Naive thymus-derived CD4-positive, alpha-beta T cell (primary cell): Measurements from ENCODE around the gene VSIR. TPM values are rescaled to one million over a fixed set of nuclear protein-coding genes. Genes with fewer than 3 reads are reported as not detected.

ENCODE experiments used
- ATAC-seq: fragments of 150-1000 bp; cut with Tn5 transposase; 2 replicates; pipeline ENCODE4 v1.10.0; 2021; ENCODE audit warnings: mild to moderate bottlenecking, moderate library complexity
- CTCF ChIA-PET: fragments of 350-600 bp; sonication (Branson Sonifier 250); formaldehyde crosslinking; loops from one replicate; lab custom pipeline; 2021; ENCODE audit warnings: antibody characterized with exemption; lab: Charles Lee
- POLR2A ChIA-PET: fragments of 350-600 bp; sonication (Branson Sonifier 250); formaldehyde crosslinking; loops from one replicate; lab custom pipeline; 2021; ENCODE audit warnings: antibody characterized with exemption, inconsistent platforms; lab: Charles Lee
- DNase-seq, 9 donors: peaks; one replicate each; pipeline versions ENCODE4 v3.0.0 to v3.0.0-alpha.2; 2020 to 2022; ENCODE audit warnings: mixed read lengths in 1 of 9
- H3K27ac ChIP-seq: one replicate; pipeline ENCODE4 v1.7.0; 2013; ENCODE audit warnings: mild to moderate bottlenecking, low read depth, low read length, moderate library complexity
- H3K27me3 ChIP-seq, 2 donors: one replicate each; pipeline ENCODE4 v1.7.0; 2013; ENCODE audit warnings: low read length in 2 of 2, mild to moderate bottlenecking in 2 of 2, moderate library complexity in 2 of 2; ENCODE audit not compliant: control insufficient read depth in 2 of 2, insufficient read depth in 2 of 2
- H3K36me3 ChIP-seq, 3 experiments: 1 replicate in 2 of 3; 2 replicates in 1 of 3; pipeline ENCODE4 v1.7.0; 2013; ENCODE audit warnings: low read length in 3 of 3, mild to moderate bottlenecking in 3 of 3, moderate library complexity in 1 of 3; ENCODE audit not compliant: insufficient read depth in 3 of 3, control insufficient read depth in 2 of 3
- H3K4me1 ChIP-seq, 2 donors: one replicate each; pipeline ENCODE4 v1.7.0; 2013; ENCODE audit warnings: low read length in 2 of 2, mild to moderate bottlenecking in 2 of 2, moderate library complexity in 1 of 2; ENCODE audit not compliant: control insufficient read depth in 2 of 2, insufficient read depth in 2 of 2
- H3K4me3 ChIP-seq: 2 replicates; pipeline ENCODE4 v1.7.0; 2013; ENCODE audit warnings: mild to moderate bottlenecking, low read length
- H3K9me3 ChIP-seq, 3 experiments: 1 replicate in 2 of 3; 2 replicates in 1 of 3; pipeline ENCODE4 v1.7.0; 2013; ENCODE audit warnings: low read length in 3 of 3; ENCODE audit not compliant: control insufficient read depth in 2 of 3
- H3K27ac Mint-ChIP-seq, 9 donors: one replicate each; pipeline ENCODE4 v1.8.0; 2020 to 2022; ENCODE audit warnings: mixed read lengths in 9 of 9, mild to moderate bottlenecking in 8 of 9, moderate library complexity in 5 of 9, inconsistent platforms in 2 of 9
- H3K27me3 Mint-ChIP-seq, 5 donors: one replicate each; pipeline ENCODE4 v1.8.0; 2021 to 2022; ENCODE audit warnings: mixed read lengths in 5 of 5, mild to moderate bottlenecking in 1 of 5
- H3K36me3 Mint-ChIP-seq, 5 donors: one replicate each; pipeline ENCODE4 v1.8.0; 2020 to 2022; ENCODE audit warnings: mixed read lengths in 5 of 5, mild to moderate bottlenecking in 3 of 5, inconsistent platforms in 1 of 5
- H3K4me1 Mint-ChIP-seq, 7 donors: one replicate each; pipeline ENCODE4 v1.8.0; 2020 to 2022; ENCODE audit warnings: mixed read lengths in 7 of 7, mild to moderate bottlenecking in 3 of 7, inconsistent platforms in 1 of 7
- H3K4me3 Mint-ChIP-seq, 10 donors: one replicate each; pipeline ENCODE4 v1.8.0; 2020 to 2022; ENCODE audit warnings: mild to moderate bottlenecking in 10 of 10, mixed read lengths in 10 of 10, moderate library complexity in 6 of 10, inconsistent platforms in 2 of 10
- H3K9me3 Mint-ChIP-seq, 11 donors: one replicate each; pipeline ENCODE4 v1.8.0; 2020 to 2022; ENCODE audit warnings: mixed read lengths in 11 of 11, mild to moderate bottlenecking in 4 of 11, inconsistent platforms in 1 of 11, moderate library complexity in 1 of 11
- intact Hi-C, 2 donors: fragments of 100-400 bp; cut with micrococcal nuclease; formaldehyde crosslinking; loops; one replicate each; pipeline ENCODE4 v1.15.1; 2023
- polyA plus RNA-seq, 2 donors: library from polyadenylated mRNA; unstranded; fragments of 300-500 nt; fragmentation: Illumina TruSeq; gene quantifications; one replicate each; pipeline ENCODE4 v1.2.3, GENCODE V29; 2021
- total RNA-seq, 6 experiments: library from RNA in 5 of 6; stranded (reverse) in 5 of 6; gene quantifications; 1 replicate in 5 of 6; 2 replicates in 1 of 6; pipeline ENCODE4 v1.2.3 and lab custom pipeline; 2021 to 2026

Gene VSIR
- total and polyA plus RNA-seq, 7 experiments from 2014 or later: 91.1 to 300 (median 124) TPM

GRCh38 chr10:71711052-71711623 lies 62.2 kb downstream of the VSIR start:
- Mint-ChIP-seq H3K27me3 (no peaks in the 10 kb centered on the region), H3K27ac (peak overlapping the region; percentile 42 to 100 (median 98)), H3K36me3 (no peaks in the 10 kb centered on the region), H3K4me3 (no peak overlapping the region), H3K4me1 (peaks cover 42 to 84% (median 74%) of the 10 kb centered on the region in 7 donors), H3K9me3 (peaks cover 0 to 2% (median 0%) of the 10 kb centered on the region in 11 donors)
- Histone ChIP-seq H3K36me3 (no peaks in the 10 kb centered on the region), H3K9me3 (no peaks in the 10 kb centered on the region), H3K27me3 (no peaks in the 10 kb centered on the region), H3K4me3 (no peak overlapping the region), H3K27ac (peak overlapping the region; percentile 28), H3K4me1 (peaks cover 50 to 55% of the 10 kb centered on the region in 2 donors)
- ChIA-PET POLR2A (interaction anchor here (0.7 to 23.5 kb wide), 7 partner anchors 13 to 334 kb away, joined by 3 to 521 read pairs (median 3); partner anchors contain the start of gene VSIR), CTCF (interaction anchor here (0.7 to 4.2 kb wide), 10 partner anchors 11 to 399 kb away, joined by 3 to 25 read pairs (median 4); partner anchors contain the start of genes SLC29A3 and VSIR)
- no peak for DNase-seq
- ATAC-seq: no peak
- intact Hi-C loops: loop anchor here (5.0 kb wide), 1 partner anchor 36 kb away; no protein-coding TSS in a partner anchor

GRCh38 chr10:71710519-71710918 lies 62.8 kb downstream of the VSIR start:
- H3K9me3 ChIP-seq: no peaks in the 10 kb centered on the region
- no peaks in the 10 kb centered on the region for H3K36me3 ChIP-seq
- intact Hi-C loops: loop anchor here (5.0 kb wide), 1 partner anchor 37 kb away; no protein-coding TSS in a partner anchor
- no peak overlapping the region for H3K27ac ChIP-seq
- Mint-ChIP-seq H3K27ac (peak overlapping the region in 8 of 9 donors; percentile 54 to 100 (median 79)), H3K4me1 (peaks cover 39 to 82% (median 68%) of the 10 kb centered on the region in 7 donors), H3K9me3 (peaks cover 0 to 2% (median 0%) of the 10 kb centered on the region in 11 donors), H3K4me3 (no peak overlapping the region), H3K36me3 (no peaks in the 10 kb centered on the region), H3K27me3 (no peaks in the 10 kb centered on the region)
- ChIA-PET POLR2A (interaction anchor here (1.0 to 23.5 kb wide), 5 partner anchors 12 to 62 kb away, joined by 3 to 521 read pairs (median 54); partner anchors contain the start of gene VSIR), CTCF (interaction anchor here (1.4 to 3.6 kb wide), 3 partner anchors 15 to 62 kb away, joined by 3 to 38 read pairs (median 4); partner anchors contain the start of gene VSIR)
- peaks cover 45 to 49% of the 10 kb centered on the region in 2 donors for H3K4me1 ChIP-seq
- no peak overlapping the region for H3K4me3 ChIP-seq
- ATAC-seq: no peak
- H3K27me3 ChIP-seq: no peaks in the 10 kb centered on the region
- no peak for DNase-seq

DNA sequence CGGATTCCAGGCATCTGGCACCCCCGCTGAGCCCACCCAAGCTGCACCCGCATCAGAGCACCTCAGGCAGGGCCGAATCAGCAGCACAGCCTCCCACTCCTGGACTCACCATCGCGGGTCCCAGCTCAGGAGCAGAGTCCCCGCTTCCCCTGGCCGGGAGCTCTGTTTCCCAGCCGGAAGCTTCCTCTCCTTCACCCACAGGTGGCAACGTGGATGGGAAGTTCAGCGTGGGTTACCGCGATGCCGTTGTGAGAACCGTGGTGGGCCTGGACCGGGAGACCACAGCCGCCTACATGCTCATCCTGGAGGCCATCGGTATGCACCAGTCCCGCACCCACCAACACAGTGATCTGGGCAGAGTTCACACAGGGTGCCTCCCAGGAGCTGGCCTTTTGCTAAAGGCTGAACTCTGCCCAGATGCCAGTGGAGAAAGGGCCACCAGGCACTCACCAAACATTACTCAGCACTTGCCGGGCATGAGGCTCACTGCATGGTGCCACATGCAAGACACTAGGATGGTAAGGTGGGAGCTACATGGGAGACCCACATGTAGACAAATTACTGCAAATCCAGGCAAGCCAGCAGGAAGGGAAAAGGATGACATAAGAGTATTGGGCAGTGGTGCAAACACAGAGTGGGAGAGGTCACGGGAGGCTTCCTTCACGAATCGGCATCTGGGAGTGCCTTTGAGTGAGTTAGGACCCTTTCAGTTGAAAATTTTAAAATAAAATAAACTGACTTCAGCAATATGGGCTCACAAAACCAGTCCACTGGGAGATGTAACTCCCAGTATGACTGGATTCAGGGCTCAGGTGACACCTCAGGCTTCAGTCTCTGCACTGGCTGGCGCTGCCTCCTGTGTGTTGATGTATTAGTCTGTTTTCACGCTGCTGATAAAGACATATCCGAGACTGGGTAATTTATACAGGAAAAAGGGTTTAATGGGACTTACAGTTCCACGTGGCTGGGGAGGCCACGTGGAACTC lies 64.1 kb downstream of the VSIR start:
- H3K27me3 ChIP-seq: no peaks in the 10 kb centered on the region
- no peaks in the 10 kb centered on the region for H3K36me3 Mint-ChIP-seq
- no peak overlapping the region for H3K4me3 Mint-ChIP-seq
- H3K4me1 Mint-ChIP-seq: peaks cover 29 to 70% (median 56%) of the 10 kb centered on the region in 7 donors
- intact Hi-C loops: loop anchor here (1.0 kb wide), 5 partner anchors 64 to 395 kb away; partner anchors contain the start of genes SLC29A3 (in 2 of the 2) and VSIR (in 1 of the 2)
- ATAC-seq: no peak
- no peak for DNase-seq
- peaks cover 32 to 35% of the 10 kb centered on the region in 2 donors for H3K4me1 ChIP-seq
- no peaks in the 10 kb centered on the region for H3K9me3 ChIP-seq
- H3K27ac ChIP-seq: no peak overlapping the region
- no peak overlapping the region for H3K4me3 ChIP-seq
- CTCF ChIA-PET: interaction anchor here (0.5 to 5.1 kb wide), 27 partner anchors 8 to 1699 kb away, joined by 3 to 38 read pairs (median 5); partner anchors contain the start of genes CDH23 and VSIR
- peak overlapping the region in 8 of 9 donors; percentile 10 to 100 (median 71) for H3K27ac Mint-ChIP-seq
- H3K36me3 ChIP-seq: no peaks in the 10 kb centered on the region
- H3K9me3 Mint-ChIP-seq: peaks cover 0 to 2% (median 0%) of the 10 kb centered on the region in 11 donors
- H3K27me3 Mint-ChIP-seq: no peaks in the 10 kb centered on the region
- POLR2A ChIA-PET: interaction anchor here (1.1 to 4.7 kb wide), 10 partner anchors 11 to 64 kb away, joined by 3 to 36 read pairs (median 6); partner anchors contain the start of gene VSIR

GRCh38 chr10:71708301-71708703 lies 65.0 kb downstream of the VSIR start:
- H3K27ac Mint-ChIP-seq: peak overlapping the region in 2 of 9 donors; percentile 13 to 79
- ChIA-PET CTCF (interaction anchor here (0.7 to 5.1 kb wide), 37 partner anchors 9 to 539 kb away, joined by 3 to 38 read pairs (median 4); partner anchors contain the start of genes C10orf105, CDH23 and VSIR), POLR2A (interaction anchor here (0.5 to 4.7 kb wide), 12 partner anchors 9 to 389 kb away, joined by 3 to 36 read pairs (median 6); partner anchors contain the start of genes SLC29A3 and VSIR)
- H3K9me3 ChIP-seq: no peaks in the 10 kb centered on the region
- H3K36me3 ChIP-seq: no peaks in the 10 kb centered on the region
- H3K4me1 Mint-ChIP-seq: peaks cover 21 to 61% (median 47%) of the 10 kb centered on the region in 7 donors
- ATAC-seq (peak; percentile 82), DNase-seq (peak; percentile 48 to 75 (median 59))
- H3K9me3 Mint-ChIP-seq: peaks cover 0 to 2% (median 0%) of the 10 kb centered on the region in 11 donors
- no peak overlapping the region for H3K4me3 ChIP-seq
- intact Hi-C loops: loop anchor here (1.0 kb wide), 5 partner anchors 65 to 394 kb away; partner anchors contain the start of genes SLC29A3 (in 2 of the 2) and VSIR (in 1 of the 2)
- H3K27me3 ChIP-seq: no peaks in the 10 kb centered on the region
- H3K27me3 Mint-ChIP-seq: no peaks in the 10 kb centered on the region
- peak overlapping the region in 1 of 10 donors; percentile 27 for H3K4me3 Mint-ChIP-seq
- H3K27ac ChIP-seq: no peak overlapping the region
- H3K36me3 Mint-ChIP-seq: no peaks in the 10 kb centered on the region
- peaks cover 23 to 27% of the 10 kb centered on the region in 2 donors for H3K4me1 ChIP-seq

GRCh38 chr10:71707240-71707789 lies 66.0 kb downstream of the VSIR start:
- intact Hi-C loops: no loop called here
- POLR2A ChIA-PET: interaction anchor here (1.3 to 4.7 kb wide), 6 partner anchors 13 to 388 kb away, joined by 3 to 36 read pairs (median 6); partner anchors contain the start of genes SLC29A3 and VSIR

More at GRCh38 chr10:71707240-71707789, 66.0 kb downstream of the VSIR start:
- no peaks in the 10 kb centered on the region for H3K27me3 ChIP-seq
- Mint-ChIP-seq H3K27ac (peak overlapping the region in 4 of 9 donors; percentile 3 to 58 (median 40)), H3K4me3 (no peak overlapping the region), H3K36me3 (no peaks in the 10 kb centered on the region), H3K27me3 (no peaks in the 10 kb centered on the region), H3K4me1 (peaks cover 17 to 51% (median 37%) of the 10 kb centered on the region in 7 donors), H3K9me3 (peaks cover 0 to 2% (median 0%) of the 10 kb centered on the region in 11 donors)
- peaks cover 13 to 17% of the 10 kb centered on the region in 2 donors for H3K4me1 ChIP-seq
- CTCF ChIA-PET: interaction anchor here (0.6 to 5.1 kb wide), 25 partner anchors 9 to 400 kb away, joined by 3 to 38 read pairs (median 4); partner anchors contain the start of genes C10orf105 and VSIR
- ATAC-seq (no peak), DNase-seq (no peak)
- H3K36me3 ChIP-seq: no peaks in the 10 kb centered on the region
- H3K9me3 ChIP-seq: no peaks in the 10 kb centered on the region
- no peak overlapping the region for H3K4me3 ChIP-seq
- no peak overlapping the region for H3K27ac ChIP-seq
